ENCODE results near the gene DNTT. TPM values are rescaled to one million over a fixed set of nuclear protein-coding genes. Genes with fewer than 3 reads are reported as not detected.

The DNTT gene
- total and polyA plus RNA-seq, 3 donors from 2014 or later, result 0.31 to 0.94 TPM; not detected in 1

DNA sequence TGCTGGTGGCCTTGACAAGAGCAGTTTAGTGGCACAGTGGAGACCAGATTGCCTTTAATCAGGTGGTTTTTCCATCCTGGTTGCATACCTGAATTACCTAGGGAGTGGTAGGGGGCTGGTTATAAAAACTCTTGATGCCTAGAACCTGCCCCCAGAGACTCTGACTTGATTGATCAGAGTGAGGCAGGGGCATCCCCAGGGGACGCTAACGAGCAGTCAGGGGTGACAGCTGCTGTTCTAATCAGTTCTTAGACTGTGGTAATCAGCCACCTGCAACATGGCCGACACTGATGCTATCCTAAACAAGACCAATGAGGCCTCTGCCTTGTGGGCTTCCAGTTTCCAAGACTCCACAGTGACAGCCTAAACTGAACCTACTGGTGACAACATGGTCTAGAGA is 56.5 kb downstream of the DNTT start:
- Histone ChIP-seq H3K9me3 (no peaks in the 10 kb centered on the region), H3K4me3 (no peak overlapping the region), H3K27me3 (no peaks in the 10 kb centered on the region), H3K4me1 (no peaks in the 10 kb centered on the region), H3K27ac (no peak overlapping the region), H3K36me3 (ENCODE audit: low read depth, missing control alignments) (no peaks in the 10 kb centered on the region)
- WGBS, 2 donors, result 83 to 87% methylated on average over 3 of the region's 3 CpGs
- intact Hi-C loops (cut with DNase I; ENCODE audit: low total_unique reads), result no loop called here
- no peak for DNase-seq
- TF ChIP-seq CTCF (IDR thresholded peaks at IDR 0.05), result no peak

DNA sequence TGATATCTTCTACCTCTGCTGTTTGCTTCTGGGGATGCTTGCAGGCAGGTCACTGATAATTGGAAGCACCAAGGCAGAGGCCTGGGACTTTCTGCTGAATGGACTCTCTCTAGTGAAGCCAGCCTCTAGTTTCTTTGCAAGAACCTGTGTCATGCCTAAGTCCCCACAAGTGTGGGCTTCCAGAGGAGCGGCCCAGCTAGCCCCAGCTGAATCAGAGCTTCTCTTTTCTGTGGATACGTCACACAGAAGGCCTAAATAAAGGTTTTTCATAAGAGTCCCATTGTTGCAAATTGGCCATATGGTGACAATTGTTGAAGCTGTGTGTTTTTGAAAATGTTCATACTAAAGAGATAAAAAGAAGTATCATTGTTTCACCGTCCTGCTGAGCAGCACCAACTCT is 61.3 kb downstream of the DNTT start:
- H3K36me3 ChIP-seq (ENCODE audit: low read depth, missing control alignments), result no peaks in the 10 kb centered on the region
- no peaks in the 10 kb centered on the region for H3K9me3 ChIP-seq
- no peaks in the 10 kb centered on the region for H3K4me1 ChIP-seq
- 49 to 59% methylated on average over 3 of the region's 3 CpGs for WGBS, 2 donors
- no peaks in the 10 kb centered on the region for H3K27me3 ChIP-seq
- H3K4me3 ChIP-seq, result no peak overlapping the region
- no peak for DNase-seq
- H3K27ac ChIP-seq, result no peak overlapping the region
- TF ChIP-seq POLR2A (IDR thresholded peaks at IDR 0.05), result no peak
- intact Hi-C loops (cut with DNase I; ENCODE audit: low total_unique reads), result no loop called here

- no peaks in the 10 kb centered on the region for H3K4me1 ChIP-seq
- no peaks in the 10 kb centered on the region for H3K9me3 ChIP-seq
- 92 to 94% methylated on average over 3 of the region's 3 CpGs for WGBS, 2 donors
- TF ChIP-seq POLR2A (IDR thresholded peaks at IDR 0.05) (no peak), CTCF (IDR thresholded peaks at IDR 0.05) (no peak)
- DNase-seq, result no peak
- H3K27ac ChIP-seq, result no peak overlapping the region
- H3K4me3 ChIP-seq, result no peak overlapping the region
- no peaks in the 10 kb centered on the region for H3K36me3 ChIP-seq (ENCODE audit: low read depth, missing control alignments)
- intact Hi-C loops (cut with DNase I; ENCODE audit: low total_unique reads), result no loop called here
- no peaks in the 10 kb centered on the region for H3K27me3 ChIP-seq
Observed at GRCh38 chr10:96366508-96366907, 62.3 kb downstream of the DNTT start.

DNA sequence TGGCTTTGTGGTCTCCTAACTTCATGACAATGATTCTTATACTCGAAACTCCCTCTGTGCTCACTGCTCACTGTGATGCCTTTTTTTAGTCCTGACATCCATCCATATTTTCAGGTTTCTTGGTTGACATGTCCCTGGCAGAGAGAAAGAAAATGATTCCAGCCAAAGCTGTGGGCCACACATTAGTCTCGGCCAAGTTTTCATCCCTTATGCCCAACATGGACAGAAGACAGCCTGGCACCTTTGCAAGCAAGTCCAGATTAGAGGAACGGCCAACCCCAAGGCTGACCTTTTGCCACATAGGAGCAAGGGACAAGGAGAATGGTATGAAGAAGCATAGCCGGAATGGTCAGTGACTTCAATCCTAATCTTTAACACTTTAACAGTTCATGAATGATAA is 63.2 kb downstream of the DNTT start:
- 84 to 90% methylated on average over 4 of the region's 4 CpGs for WGBS, 2 donors
- TF ChIP-seq CTCF (IDR thresholded peaks at IDR 0.05) (no peak), POLR2A (IDR thresholded peaks at IDR 0.05) (no peak)
- Histone ChIP-seq H3K36me3 (ENCODE audit: low read depth, missing control alignments) (no peaks in the 10 kb centered on the region), H3K4me1 (no peaks in the 10 kb centered on the region), H3K4me3 (no peak overlapping the region), H3K27me3 (no peaks in the 10 kb centered on the region), H3K9me3 (no peaks in the 10 kb centered on the region), H3K27ac (no peak overlapping the region)
- intact Hi-C loops (cut with DNase I; ENCODE audit: low total_unique reads), result no loop called here
- no peak for DNase-seq

GRCh38 chr10:96368971-96369370 is 64.7 kb downstream of the DNTT start:
- Histone ChIP-seq H3K9me3 (no peaks in the 10 kb centered on the region), H3K27me3 (no peaks in the 10 kb centered on the region), H3K27ac (no peak overlapping the region), H3K36me3 (ENCODE audit: low read depth, missing control alignments) (no peaks in the 10 kb centered on the region), H3K4me3 (no peak overlapping the region), H3K4me1 (no peaks in the 10 kb centered on the region)
- DNase-seq, result no peak
- intact Hi-C loops (cut with DNase I; ENCODE audit: low total_unique reads), result no loop called here
- 85 to 89% methylated on average over 5 of the region's 5 CpGs for WGBS, 2 donors
- TF ChIP-seq POLR2A (IDR thresholded peaks at IDR 0.05) (no peak), CTCF (IDR thresholded peaks at IDR 0.05) (no peak)

Data from testis (tissue), 3 donors.